ENCODE results near the gene CEMIP. TPM values are rescaled to one million over a fixed set of nuclear protein-coding genes. Genes with fewer than 3 reads are reported as not detected.

The CEMIP gene
- total and polyA plus RNA-seq, 2 of the 13 experiments (the other 11 are each of a cell fraction or from before 2014, with no cell fraction given) = 4.3 to 28.5 TPM

- TF ChIP-seq ZBTB37 (CRISPR knock-in tag; IDR thresholded peaks at IDR 0.05) (no peak), KDM5A (IDR thresholded peaks at IDR 0.05; ENCODE audit: borderline replicate concordance, low read length) (no peak), ESRRA (CRISPR knock-in tag; IDR thresholded peaks at IDR 0.05; ENCODE audit: low read depth) (no peak), FOXK1 (CRISPR knock-in tag; IDR thresholded peaks at IDR 0.05; ENCODE audit: borderline replicate concordance, low read depth) (peak; percentile 69; the same call in 1 of the 2 replicates), ARNT2 (CRISPR knock-in tag; IDR thresholded peaks at IDR 0.05; ENCODE audit: low read depth) (peak; percentile 55; the same call in 1 of the 2 replicates), ZNF276 (CRISPR knock-in tag; IDR thresholded peaks at IDR 0.05; ENCODE audit: low read depth) (0 out of 2 replicates have a peak, but pooled peaks have one; percentile 57), ELF3 (CRISPR knock-in tag; IDR thresholded peaks at IDR 0.05) (peak; percentile 59; the same call in 1 of the 2 replicates), THAP9 (CRISPR knock-in tag; IDR thresholded peaks at IDR 0.05; ENCODE audit: borderline replicate concordance) (no peak), PLRG1 (conservative IDR thresholded peaks at IDR 0.05) (no peak), PAF1 (CRISPR knock-in tag; IDR thresholded peaks at IDR 0.05) (no peak), SIX1 (CRISPR knock-in tag; IDR thresholded peaks at IDR 0.05; ENCODE audit: borderline replicate concordance) (peak; percentile 70; the same call in 1 of the 2 replicates), NCOA5 (CRISPR knock-in tag; IDR thresholded peaks at IDR 0.05) (no peak), ZNF691 (CRISPR knock-in tag; IDR thresholded peaks at IDR 0.05; ENCODE audit: borderline replicate concordance, low read depth) (peak; percentile 72; the same call in 1 of the 2 replicates), ZBTB4 (CRISPR knock-in tag; IDR thresholded peaks at IDR 0.05; ENCODE audit: borderline replicate concordance) (no peak), KDM4B (CRISPR knock-in tag; IDR thresholded peaks at IDR 0.05) (no peak), U2AF1 (optimal IDR thresholded peaks at IDR 0.05; ENCODE audit: low read depth, low read length) (no peak), DDIT3 (CRISPR knock-in tag; IDR thresholded peaks at IDR 0.05) (no peak), ZNF576 (CRISPR knock-in tag; IDR thresholded peaks at IDR 0.05) (no peak)
Measured at GRCh38 chr15:80804970-80805495, 25.9 kb downstream of the CEMIP start (continued).
